IMR-90 (cell line): ENCODE results near the gene PCCB. TPM values are rescaled to one million over a fixed set of nuclear protein-coding genes. Genes with fewer than 3 reads are reported as not detected.

Source experiments
- ATAC-seq: fragments of 200-7000 bp; cut with Tn5 transposase; 2 replicates; pipeline ENCODE4 v1.9.1; 2020; ENCODE audit warnings: low read depth, mild to moderate bottlenecking, moderate library complexity
- BruUV-seq: library from RNA; stranded (reverse); fragments of 400-500 nt; replicated peaks from 2 replicates; lab custom pipeline; 2021; lab: Mats Ljungman, UMichigan
- CTCF ChIA-PET: fragments of 300-600 bp; formaldehyde crosslinking; extraction: SDS; loops from one replicate; lab custom pipeline; 2021; ENCODE audit warnings: antibody characterized with exemption; lab: Yijun Ruan, JAX
- POLR2A ChIA-PET: fragments of 300-600 bp; sonication (Branson Sonifier 250); formaldehyde crosslinking; loops from one replicate; lab custom pipeline; 2022; ENCODE audit warnings: antibody characterized with exemption; ENCODE audit not compliant: unreplicated experiment; lab: Charles Lee
- DNase-seq: peaks from one replicate; pipeline ENCODE4 v3.0.0; 2013
- H2AFZ ChIP-seq: replicated peaks from 2 replicates; pipeline ENCODE3; 2013; ENCODE audit warnings: low read length, mild to moderate bottlenecking; ENCODE audit not compliant: poor library complexity
- H2AK5ac ChIP-seq: 2 replicates; pipeline ENCODE4 v1.6.1; 2013; ENCODE audit warnings: low read depth, low read length, inconsistent platforms
- H2AK9ac ChIP-seq: replicated peaks from 2 replicates; pipeline ENCODE3; 2013; ENCODE audit warnings: mild to moderate bottlenecking, low read depth, low read length, moderate library complexity; ENCODE audit not compliant: poor library complexity
- H2BK120ac ChIP-seq: 2 replicates; pipeline ENCODE4 v1.6.1; 2013; ENCODE audit warnings: low read depth, low read length, inconsistent platforms
- H2BK15ac ChIP-seq: 3 replicates; pipeline ENCODE4 v1.6.1; 2013; ENCODE audit warnings: low read depth, low read length, inconsistent platforms
- H2BK20ac ChIP-seq: 2 replicates; pipeline ENCODE4 v1.6.1; 2013; ENCODE audit warnings: low read depth, mild to moderate bottlenecking, inconsistent platforms, low read length, moderate library complexity
- H2BK5ac ChIP-seq: 2 replicates; pipeline ENCODE4 v1.6.1; 2013; ENCODE audit warnings: mild to moderate bottlenecking, low read depth, low read length, inconsistent platforms; ENCODE audit not compliant: poor library complexity, severe bottlenecking
- H3K14ac ChIP-seq: replicated peaks from 2 replicates; pipeline ENCODE4 v1.6.1; 2013; ENCODE audit warnings: low read depth, low read length, inconsistent platforms
- H3K18ac ChIP-seq: 2 replicates; pipeline ENCODE4 v1.6.1; 2013; ENCODE audit warnings: low read depth, low read length, control low read depth
- H3K23ac ChIP-seq: 2 replicates; pipeline ENCODE4 v1.6.1; 2013; ENCODE audit warnings: low read depth, low read length, inconsistent platforms
- H3K27ac ChIP-seq: 2 replicates; pipeline ENCODE4 v1.5.1; 2013; ENCODE audit warnings: mild to moderate bottlenecking, control low read depth, low read length; ENCODE audit not compliant: insufficient read depth
- H3K27me3 ChIP-seq: 2 replicates; pipeline ENCODE4 v1.6.1; 2013; ENCODE audit warnings: low read length; ENCODE audit not compliant: control insufficient read depth, insufficient read depth
- H3K36me3 ChIP-seq: 2 replicates; pipeline ENCODE4 v1.6.1; 2013; ENCODE audit warnings: low read length, mixed read lengths; ENCODE audit not compliant: control insufficient read depth, insufficient read depth
- H3K4ac ChIP-seq: 2 replicates; pipeline ENCODE4 v1.6.1; 2013; ENCODE audit warnings: low read depth, low read length, inconsistent platforms
- H3K4me1 ChIP-seq: 2 replicates; pipeline ENCODE4 v1.6.1; 2013; ENCODE audit warnings: low read length, mixed read lengths; ENCODE audit not compliant: control insufficient read depth, insufficient read depth
- H3K4me2 ChIP-seq: 2 replicates; pipeline ENCODE4 v1.6.1; 2013; ENCODE audit warnings: low read depth, mild to moderate bottlenecking, control low read depth, low read length, moderate library complexity
- H3K4me3 ChIP-seq: 2 replicates; pipeline ENCODE4 v1.5.1; 2013; ENCODE audit warnings: low read depth, mild to moderate bottlenecking, control low read depth, low read length, moderate library complexity; ENCODE audit not compliant: insufficient read depth
- H3K56ac ChIP-seq: 2 replicates; pipeline ENCODE4 v1.6.1; 2013; ENCODE audit warnings: low read length, inconsistent platforms; ENCODE audit not compliant: insufficient read depth; ENCODE audit errors: extremely low read depth
- H3K79me1 ChIP-seq, 2 experiments: 2 replicates each; pipeline ENCODE4 v1.6.1; 2013; ENCODE audit warnings: low read length in 2 of 2, inconsistent platforms in 1 of 2, low read depth in 1 of 2
- H3K9ac ChIP-seq: 2 replicates; pipeline ENCODE4 v1.6.1; 2013; ENCODE audit warnings: low read depth, low read length, control low read depth
- H3K9me1 ChIP-seq: 2 replicates; pipeline ENCODE4 v1.6.1; 2013; ENCODE audit warnings: low read length, inconsistent platforms; ENCODE audit not compliant: insufficient read depth
- H3K9me3 ChIP-seq: 2 replicates; pipeline ENCODE4 v1.6.1; 2013; ENCODE audit warnings: low read length; ENCODE audit not compliant: control insufficient read depth, insufficient read depth
- H4K20me1 ChIP-seq: 2 replicates; pipeline ENCODE4 v1.6.1; 2013; ENCODE audit warnings: low read length, inconsistent platforms; ENCODE audit not compliant: insufficient read depth
- H4K5ac ChIP-seq: 2 replicates; pipeline ENCODE4 v1.6.1; 2013; ENCODE audit warnings: mild to moderate bottlenecking, low read depth, low read length, control low read depth
- H4K8ac ChIP-seq, 2 experiments: 2 replicates each; pipeline ENCODE4 v1.6.1; 2013; ENCODE audit warnings: low read depth in 2 of 2, low read length in 2 of 2, control low read depth in 1 of 2, inconsistent platforms in 1 of 2
- H4K91ac ChIP-seq: 2 replicates; pipeline ENCODE4 v1.6.1; 2013; ENCODE audit warnings: low read depth, low read length, inconsistent platforms; ENCODE audit not compliant: insufficient read depth
- BHLHE40 ChIP-seq: fragments of 150-350 bp; IDR thresholded peaks from 2 replicates; pipeline ENCODE4 v1.6.1; 2016; ENCODE audit warnings: mild to moderate bottlenecking, low read depth, low read length
- CEBPB ChIP-seq: IDR thresholded peaks from 2 replicates; pipeline ENCODE4 v1.6.1; 2012; ENCODE audit warnings: low read depth, low read length, improper control_type of control experiment
- CHD1 ChIP-seq: IDR thresholded peaks from 2 replicates; pipeline ENCODE4 v1.6.1; 2012; ENCODE audit warnings: low read depth, low read length, improper control_type of control experiment
- FOS ChIP-seq: fragments of 150-350 bp; IDR thresholded peaks from 2 replicates; pipeline ENCODE4 v1.6.1; 2016; ENCODE audit warnings: low read depth, low read length
- MAFK ChIP-seq: IDR thresholded peaks from 2 replicates; pipeline ENCODE4 v1.6.1; 2012; ENCODE audit warnings: low read depth, low read length, improper control_type of control experiment
- MAZ ChIP-seq: IDR thresholded peaks from 2 replicates; pipeline ENCODE4 v1.6.1; 2012; ENCODE audit warnings: low read depth, mild to moderate bottlenecking, low read length, improper control_type of control experiment, moderate library complexity, borderline replicate concordance
- MXI1 ChIP-seq: IDR thresholded peaks from 2 replicates; pipeline ENCODE4 v1.6.1; 2012; ENCODE audit warnings: low read depth, mild to moderate bottlenecking, low read length, moderate library complexity, borderline replicate concordance
- NFE2L2 ChIP-seq: fragments of 150-350 bp; IDR thresholded peaks from 2 replicates; pipeline ENCODE4 v1.6.1; 2016; ENCODE audit warnings: low read depth, mild to moderate bottlenecking, low read length
- POLR2A ChIP-seq: IDR thresholded peaks from 2 replicates; pipeline ENCODE4 v1.6.1; 2012; ENCODE audit warnings: mild to moderate bottlenecking, low read depth, low read length
- RAD21 ChIP-seq: IDR thresholded peaks from 2 replicates; pipeline ENCODE4 v1.6.1; 2012; ENCODE audit warnings: low read length, improper control_type of control experiment
- RCOR1 ChIP-seq: IDR thresholded peaks from 2 replicates; pipeline ENCODE4 v1.6.1; 2012; ENCODE audit warnings: mild to moderate bottlenecking, low read length, improper control_type of control experiment; ENCODE audit not compliant: insufficient replicate concordance
- RFX5 ChIP-seq: IDR thresholded peaks from 2 replicates; pipeline ENCODE4 v1.8.0; 2012; ENCODE audit warnings: low read depth, mild to moderate bottlenecking, low read length, moderate library complexity
- SMC3 ChIP-seq: fragments of 150-350 bp; IDR thresholded peaks from 2 replicates; pipeline ENCODE4 v1.6.1; 2016; ENCODE audit warnings: low read depth, mild to moderate bottlenecking, antibody characterized with exemption, low read length, moderate library complexity
- dilution Hi-C: fragments of 300-500 bp; cut with HindIII; formaldehyde crosslinking; loops from one replicate; pipeline ENCODE4 v1.14.3; 2018; ENCODE audit warnings: low sequenced_read_pairs; ENCODE audit not compliant: unreplicated experiment
- in situ Hi-C: fragments of 300-500 bp; cut with MboI; formaldehyde crosslinking; loops from 3 replicates; pipeline ENCODE4 v1.14.3; 2019; ENCODE audit warnings: low sequenced_read_pairs, inconsistent platforms, mixed read lengths
- intact Hi-C: fragments of 100-400 bp; cut with micrococcal nuclease; formaldehyde crosslinking; loops from 2 replicates; pipeline ENCODE4 v1.10.0; 2022
- polyA plus RNA-seq, 3 experiments: library from polyadenylated mRNA; depleted of rRNA; stranded (reverse); fragments of >200 nt; gene quantifications; 2 replicates each; pipeline ENCODE4 v1.2.3, GENCODE V29; 2012; ENCODE audit warnings: low replicate concordance in 1 of 3
- total RNA-seq: library from RNA; depleted of rRNA; stranded (reverse); fragments of >200 nt; gene quantifications from 2 replicates; pipeline ENCODE4 v1.2.3, GENCODE V29; 2012
- TF ChIP-seq, protein P1 (sequence below): fragments of 150-350 bp; IDR thresholded peaks from 2 replicates; pipeline ENCODE4 v1.6.1; 2017; ENCODE audit warnings: mild to moderate bottlenecking, antibody characterized with exemption, low read length, low read depth
- TF ChIP-seq, protein P2 (sequence below): conservative IDR thresholded peaks from 2 replicates; pipeline ENCODE4 v1.5.1; 2012; ENCODE audit warnings: mild to moderate bottlenecking, low read depth, low read length, improper control_type of control experiment
- TF ChIP-seq, protein P3 (sequence below): fragments of 150-350 bp; IDR thresholded peaks from 2 replicates; pipeline ENCODE4 v1.6.1; 2016; ENCODE audit warnings: low read depth, mild to moderate bottlenecking, low read length, moderate library complexity, borderline replicate concordance

PCCB gene
- total and polyA plus RNA-seq, 2 of the 4 experiments (the other 2 are of a cell fraction), result 40.5 to 76.2 TPM

- CTCF ChIA-PET, result interaction anchor here (0.6 to 1.7 kb wide), 3 partner anchors 17 to 418 kb away, joined by 3 to 9 read pairs (median 3); partner anchors contain the start of gene STAG1
These were observed 84.1 kb downstream of the PCCB start for GRCh38 chr3:136334209-136334608.

More at GRCh38 chr3:136334209-136334608, 84.1 kb downstream of the PCCB start:
- TF ChIP-seq NFE2L2 (no peak), RFX5 (no peak), MAFK (no peak), MXI1 (no peak), RCOR1 (no peak), BHLHE40 (no peak), RAD21 (no peak), FOS (no peak), POLR2A (no peak), MAZ (no peak), CEBPB (no peak), CHD1 (no peak), SMC3 (no peak)
- TF ChIP-seq, protein P1, sequence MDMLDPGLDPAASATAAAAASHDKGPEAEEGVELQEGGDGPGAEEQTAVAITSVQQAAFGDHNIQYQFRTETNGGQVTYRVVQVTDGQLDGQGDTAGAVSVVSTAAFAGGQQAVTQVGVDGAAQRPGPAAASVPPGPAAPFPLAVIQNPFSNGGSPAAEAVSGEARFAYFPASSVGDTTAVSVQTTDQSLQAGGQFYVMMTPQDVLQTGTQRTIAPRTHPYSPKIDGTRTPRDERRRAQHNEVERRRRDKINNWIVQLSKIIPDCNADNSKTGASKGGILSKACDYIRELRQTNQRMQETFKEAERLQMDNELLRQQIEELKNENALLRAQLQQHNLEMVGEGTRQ, result no peak
- TF ChIP-seq, protein P2, sequence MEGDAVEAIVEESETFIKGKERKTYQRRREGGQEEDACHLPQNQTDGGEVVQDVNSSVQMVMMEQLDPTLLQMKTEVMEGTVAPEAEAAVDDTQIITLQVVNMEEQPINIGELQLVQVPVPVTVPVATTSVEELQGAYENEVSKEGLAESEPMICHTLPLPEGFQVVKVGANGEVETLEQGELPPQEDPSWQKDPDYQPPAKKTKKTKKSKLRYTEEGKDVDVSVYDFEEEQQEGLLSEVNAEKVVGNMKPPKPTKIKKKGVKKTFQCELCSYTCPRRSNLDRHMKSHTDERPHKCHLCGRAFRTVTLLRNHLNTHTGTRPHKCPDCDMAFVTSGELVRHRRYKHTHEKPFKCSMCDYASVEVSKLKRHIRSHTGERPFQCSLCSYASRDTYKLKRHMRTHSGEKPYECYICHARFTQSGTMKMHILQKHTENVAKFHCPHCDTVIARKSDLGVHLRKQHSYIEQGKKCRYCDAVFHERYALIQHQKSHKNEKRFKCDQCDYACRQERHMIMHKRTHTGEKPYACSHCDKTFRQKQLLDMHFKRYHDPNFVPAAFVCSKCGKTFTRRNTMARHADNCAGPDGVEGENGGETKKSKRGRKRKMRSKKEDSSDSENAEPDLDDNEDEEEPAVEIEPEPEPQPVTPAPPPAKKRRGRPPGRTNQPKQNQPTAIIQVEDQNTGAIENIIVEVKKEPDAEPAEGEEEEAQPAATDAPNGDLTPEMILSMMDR, result no peak
- TF ChIP-seq, protein P3, sequence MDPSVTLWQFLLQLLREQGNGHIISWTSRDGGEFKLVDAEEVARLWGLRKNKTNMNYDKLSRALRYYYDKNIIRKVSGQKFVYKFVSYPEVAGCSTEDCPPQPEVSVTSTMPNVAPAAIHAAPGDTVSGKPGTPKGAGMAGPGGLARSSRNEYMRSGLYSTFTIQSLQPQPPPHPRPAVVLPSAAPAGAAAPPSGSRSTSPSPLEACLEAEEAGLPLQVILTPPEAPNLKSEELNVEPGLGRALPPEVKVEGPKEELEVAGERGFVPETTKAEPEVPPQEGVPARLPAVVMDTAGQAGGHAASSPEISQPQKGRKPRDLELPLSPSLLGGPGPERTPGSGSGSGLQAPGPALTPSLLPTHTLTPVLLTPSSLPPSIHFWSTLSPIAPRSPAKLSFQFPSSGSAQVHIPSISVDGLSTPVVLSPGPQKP, result no peak
- Histone ChIP-seq H2BK15ac (peak overlapping the region; percentile 72; the same call in 2 of the 3 replicates), H3K56ac (no peak overlapping the region), H3K79me1 (peaks cover 0 to 26% of the 10 kb centered on the region in 2 experiments; a peak in 2 of 4 replicates), H2AK9ac (no peak overlapping the region), H4K5ac (peak overlapping the region; percentile 21; the same call in 1 of the 2 replicates), H2AK5ac (peak overlapping the region; percentile 48), H3K27me3 (no peaks in the 10 kb centered on the region), H3K23ac (0 out of 2 replicates have a peak overlapping the region, but pooled peaks have one; percentile 11), H2BK5ac (no peak overlapping the region), H3K14ac (0 out of 2 replicates have a peak overlapping the region, but pooled peaks have one; percentile 29), H3K4ac (peak overlapping the region; percentile 64; the same call in 1 of the 2 replicates), H3K4me3 (no peak overlapping the region), H3K4me2 (no peak overlapping the region), H2BK20ac (peak overlapping the region; percentile 51), H3K36me3 (peaks cover 15% of the 10 kb centered on the region), H4K8ac (peak overlapping the region in 1 of 2 experiments; percentile 77; a peak in 2 of 4 replicates), H2BK120ac (peak overlapping the region; percentile 39; the same call in 1 of the 2 replicates), H3K9ac (no peak overlapping the region), H4K20me1 (no peaks in the 10 kb centered on the region), H3K4me1 (peaks cover 20% of the 10 kb centered on the region), H3K9me1 (peaks cover 29% of the 10 kb centered on the region), H4K91ac (peak overlapping the region; percentile 86; the same call in 1 of the 2 replicates), H3K18ac (peak overlapping the region; percentile 29; the same call in 1 of the 2 replicates), H3K9me3 (no peaks in the 10 kb centered on the region), H3K27ac (no peak overlapping the region; the same call in 1 of the 2 replicates), H2AFZ (no peak overlapping the region)
- in situ Hi-C loops (no loop called here), dilution Hi-C loops (no loop called here), intact Hi-C loops (no loop called here)
- no TSS peak for BruUV-seq
- DNase-seq (peak; percentile 47), ATAC-seq (no peak)
- POLR2A ChIA-PET, result no interaction called here
